ENCODE measurements around the gene NHLRC2.

Gene NHLRC2

DNA sequence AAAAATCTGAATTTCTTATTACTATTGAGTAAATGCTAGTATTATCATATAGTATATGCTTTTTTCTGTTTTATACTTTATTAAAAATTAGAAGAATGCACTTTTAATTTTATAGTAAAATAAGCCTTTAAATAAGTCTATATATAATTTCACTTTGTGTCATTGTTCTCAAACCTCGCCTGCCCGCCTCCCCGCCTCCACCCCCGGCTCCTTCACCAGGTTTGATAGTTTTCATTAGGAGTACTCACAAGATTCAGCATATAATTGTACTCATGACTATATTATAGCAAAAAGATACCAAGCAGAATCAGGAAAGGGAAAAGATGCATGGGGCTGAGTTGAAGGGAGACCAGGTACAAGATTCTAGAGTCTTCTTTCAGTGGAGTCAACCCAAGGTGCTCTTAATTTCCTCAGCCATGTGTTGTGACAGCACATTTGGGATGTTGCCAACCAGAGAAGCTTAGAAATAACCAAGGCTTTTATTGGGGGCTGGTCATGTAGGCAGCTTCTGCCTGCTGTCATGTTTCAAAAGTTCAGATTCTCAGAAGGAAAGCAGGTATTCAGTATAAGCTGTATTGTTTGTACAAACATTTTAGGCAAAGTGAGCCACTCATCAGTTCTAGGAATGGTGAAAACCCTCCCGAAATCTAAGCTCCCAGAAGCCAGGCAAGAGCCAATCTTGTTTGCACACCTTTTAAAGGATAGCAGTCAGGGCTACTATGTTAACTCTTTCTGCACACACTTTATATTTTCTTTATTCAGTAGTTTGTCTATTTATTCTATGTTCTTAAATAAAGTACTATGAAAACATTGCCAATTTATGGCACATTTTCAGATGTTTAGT lies 12.3 kb downstream of the NHLRC2 start:
- no peak for DNase-seq

- DNase-seq: no peak
Observed at GRCh38 chr10:113867904-113868303, 13.4 kb downstream of the NHLRC2 start.

- DNase-seq: no peak
Observed at GRCh38 chr10:113869789-113870188, 15.3 kb downstream of the NHLRC2 start.

DNA sequence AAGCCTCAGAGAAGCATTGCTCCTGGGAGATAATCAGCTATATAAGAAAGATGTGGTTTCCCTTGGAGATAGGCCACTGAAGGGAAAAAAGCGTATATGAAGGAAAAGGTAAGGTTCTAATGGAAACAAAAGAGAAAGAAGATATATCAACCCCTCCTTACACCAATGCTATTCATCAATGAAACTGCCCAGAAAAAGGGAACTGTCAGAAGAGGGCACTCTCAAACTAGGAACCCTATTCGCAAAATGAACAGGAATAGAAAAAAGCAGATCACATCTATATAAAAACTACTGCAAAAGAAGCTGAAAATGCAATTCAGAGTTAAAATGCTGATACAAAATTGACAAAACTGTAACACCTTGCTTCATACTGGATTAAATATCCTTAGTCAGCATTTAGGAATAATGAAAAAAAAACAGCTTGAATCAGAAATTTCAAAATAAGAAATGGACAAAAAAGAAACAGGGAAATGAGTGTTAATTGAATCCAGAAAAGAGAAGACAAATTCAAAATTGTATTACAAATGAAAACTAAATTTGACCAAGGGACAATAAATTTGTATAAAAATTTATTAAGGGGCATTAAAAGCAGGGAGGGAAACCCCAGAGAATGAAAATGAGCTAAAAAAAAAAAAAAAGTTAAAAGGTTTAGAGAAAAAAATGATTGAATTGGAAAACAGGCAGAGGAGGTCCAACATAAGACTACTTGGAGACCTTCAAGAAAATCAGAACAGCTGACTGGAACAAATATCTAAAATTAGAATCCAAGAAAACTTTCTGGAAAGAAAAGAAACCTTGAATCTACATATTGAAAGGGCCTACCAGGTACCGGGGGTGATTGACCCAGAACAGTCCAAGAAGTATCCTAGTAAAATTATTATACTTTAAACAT lies 17.9 kb downstream of the NHLRC2 start:
- DNase-seq: no peak

GRCh38 chr10:113875212-113875611 lies 20.8 kb downstream of the NHLRC2 start:
- no peak for DNase-seq

GRCh38 chr10:113876461-113876860 lies 22.0 kb downstream of the NHLRC2 start:
- no peak for DNase-seq

DNA sequence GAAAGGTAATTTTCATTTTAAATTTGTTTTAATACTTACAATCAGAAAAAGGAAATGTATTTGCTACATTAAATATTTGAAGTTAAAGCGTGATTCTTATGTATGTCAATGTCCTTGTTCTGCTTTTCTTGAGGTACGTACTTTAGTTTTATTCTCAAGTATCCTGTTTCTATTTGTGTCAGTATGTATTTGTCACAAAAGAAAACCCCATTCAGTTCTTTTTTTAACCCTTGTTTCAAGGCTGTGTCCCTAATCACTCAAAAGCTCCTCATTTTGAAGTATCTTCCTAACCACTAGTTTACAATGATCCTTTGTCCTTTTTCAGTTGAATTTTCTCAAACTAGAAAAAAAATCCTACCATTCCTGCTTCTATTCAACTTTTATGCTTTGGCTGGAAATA lies 25.2 kb downstream of the NHLRC2 start:
- DNase-seq: no peak

- DNase-seq: no peak
Observed at GRCh38 chr10:113880236-113880635, 25.8 kb downstream of the NHLRC2 start.

DNA sequence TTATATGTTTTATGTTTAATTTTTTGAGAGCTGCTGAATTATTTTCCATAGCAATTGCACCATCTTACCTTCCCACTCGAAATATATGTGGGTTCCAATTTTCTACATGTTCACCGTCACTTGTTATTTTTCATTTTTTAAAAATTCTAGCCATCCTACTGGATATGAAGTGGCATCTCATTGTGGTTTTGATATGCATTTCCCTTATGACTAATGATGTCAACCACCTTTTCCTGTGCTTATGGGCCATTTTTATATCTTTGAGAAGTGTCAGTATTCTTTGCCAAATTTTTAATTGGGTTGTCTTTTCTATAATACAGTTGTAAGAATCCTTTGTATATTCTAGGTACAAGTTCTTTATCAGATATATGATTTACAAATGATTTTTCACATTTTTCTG lies 27.8 kb downstream of the NHLRC2 start:
- no peak for DNase-seq

GRCh38 chr10:113889911-113890310 lies 35.5 kb downstream of the NHLRC2 start:
- no peak for DNase-seq

DNA sequence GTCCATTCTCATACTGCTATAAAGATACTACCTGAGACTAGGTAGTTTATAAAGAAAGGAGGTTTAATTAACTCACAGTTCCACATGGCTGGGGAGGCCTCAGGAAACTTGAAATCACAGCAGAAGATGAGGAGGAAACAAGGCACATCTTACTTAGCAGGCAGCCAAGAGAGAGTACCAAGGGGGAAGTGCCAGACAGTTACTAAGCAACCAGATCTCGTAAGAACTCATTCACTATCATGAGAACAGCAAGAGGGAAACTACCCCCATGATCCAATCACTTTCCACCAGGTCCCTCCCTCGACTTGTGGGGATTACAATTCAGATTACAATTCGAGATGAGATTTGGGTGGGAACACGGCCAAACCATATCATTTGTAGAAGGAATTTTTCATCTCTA lies 36.3 kb downstream of the NHLRC2 start:
- no peak for DNase-seq

DNA sequence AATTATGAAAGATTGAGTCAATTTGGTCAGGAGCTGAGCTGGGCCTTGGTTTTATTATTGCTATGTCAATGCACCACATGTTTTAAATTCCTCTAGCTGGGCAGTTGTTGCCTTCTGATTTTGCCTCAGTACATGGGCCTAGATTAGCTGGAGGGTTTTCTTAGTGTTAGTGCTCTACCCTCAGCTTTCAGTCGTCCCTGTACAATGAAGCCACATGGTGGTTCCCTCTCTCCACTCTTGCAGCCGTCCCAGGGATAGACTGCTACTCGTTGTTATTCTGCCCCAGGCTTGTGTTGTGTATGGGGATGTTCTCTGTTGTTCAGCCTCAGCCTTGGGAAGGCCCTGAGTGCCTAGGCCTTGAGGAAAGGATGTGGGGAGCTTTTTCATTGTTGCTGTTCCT lies 37.0 kb downstream of the NHLRC2 start:
- DNase-seq: no peak

DNA sequence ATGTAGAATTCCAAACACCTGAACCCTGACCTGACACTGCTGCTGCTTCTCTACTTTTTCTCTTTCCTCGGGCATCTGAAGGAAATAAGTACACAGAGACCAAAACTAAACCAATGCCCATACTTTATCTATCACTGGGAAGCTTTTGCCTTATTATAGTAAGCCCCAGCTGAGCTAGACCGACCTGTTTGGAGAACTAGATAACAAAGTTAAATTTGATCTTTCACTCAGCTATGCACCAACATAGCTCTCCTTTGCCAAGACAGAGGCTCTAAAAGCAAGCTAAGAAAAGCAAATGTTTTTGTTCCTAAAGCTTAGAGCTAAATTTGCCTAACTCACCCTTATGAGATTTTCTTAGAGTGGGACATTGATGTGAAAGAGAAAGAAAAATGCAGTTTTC lies 39.1 kb downstream of the NHLRC2 start:
- no peak for DNase-seq

GRCh38 chr10:113894581-113894980 lies 40.1 kb downstream of the NHLRC2 start:
- no peak for DNase-seq

GRCh38 chr10:113895018-113895417 lies 40.6 kb downstream of the NHLRC2 start:
- no peak for DNase-seq

- no peak for DNase-seq
Observed at GRCh38 chr10:113897693-113898618, 43.5 kb downstream of the NHLRC2 start.

DNA sequence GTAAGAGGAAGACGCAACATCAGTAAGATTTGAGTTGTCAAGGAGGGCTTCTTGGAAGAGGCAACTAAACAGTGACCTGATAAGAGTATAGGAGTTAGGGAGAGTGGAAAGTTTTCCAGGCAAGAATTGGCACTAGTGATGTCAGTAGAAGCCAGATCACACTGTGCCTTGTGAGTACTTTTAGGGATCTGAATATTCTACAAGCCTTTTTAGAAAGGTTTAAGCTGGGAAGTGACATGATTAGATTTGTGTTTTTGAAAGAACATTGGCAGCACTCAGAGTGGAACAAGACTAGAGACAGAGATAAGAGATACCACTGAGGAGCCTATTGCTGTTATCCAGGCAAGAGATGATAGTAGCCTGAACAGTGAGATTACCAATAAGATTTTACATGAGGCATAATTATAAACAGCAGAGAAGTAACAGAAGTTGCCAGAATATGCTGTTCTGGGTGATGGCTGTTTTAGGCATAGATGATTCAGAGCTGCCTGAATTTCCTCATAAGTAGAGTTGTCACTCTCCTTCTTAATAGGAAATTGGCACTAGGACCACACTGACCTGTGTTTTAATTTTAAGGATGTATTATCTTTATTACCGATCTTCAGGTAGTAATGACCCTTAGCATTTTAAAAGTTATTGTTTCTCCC lies 45.6 kb downstream of the NHLRC2 start:
- no peak for DNase-seq

DNA sequence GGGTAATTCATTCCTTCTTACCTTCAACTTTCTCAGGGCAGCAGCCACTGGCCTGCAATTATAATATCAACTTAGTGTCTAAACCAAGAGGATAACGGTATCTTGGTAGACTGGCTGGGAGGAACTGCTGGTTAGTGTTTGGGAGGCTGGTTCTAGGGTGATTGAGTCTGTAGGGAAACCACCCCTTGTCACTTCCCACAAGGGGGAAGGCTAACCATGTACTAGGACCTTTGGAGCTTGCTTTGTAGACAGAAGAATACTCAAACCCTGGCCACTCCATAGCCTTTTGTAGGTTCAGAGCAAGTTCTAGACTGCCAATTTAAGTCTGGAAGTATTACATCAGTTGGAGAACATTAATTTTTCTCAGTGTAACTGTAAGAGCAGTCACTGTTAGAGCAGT lies 51.3 kb downstream of the NHLRC2 start:
- no peak for DNase-seq

DNA sequence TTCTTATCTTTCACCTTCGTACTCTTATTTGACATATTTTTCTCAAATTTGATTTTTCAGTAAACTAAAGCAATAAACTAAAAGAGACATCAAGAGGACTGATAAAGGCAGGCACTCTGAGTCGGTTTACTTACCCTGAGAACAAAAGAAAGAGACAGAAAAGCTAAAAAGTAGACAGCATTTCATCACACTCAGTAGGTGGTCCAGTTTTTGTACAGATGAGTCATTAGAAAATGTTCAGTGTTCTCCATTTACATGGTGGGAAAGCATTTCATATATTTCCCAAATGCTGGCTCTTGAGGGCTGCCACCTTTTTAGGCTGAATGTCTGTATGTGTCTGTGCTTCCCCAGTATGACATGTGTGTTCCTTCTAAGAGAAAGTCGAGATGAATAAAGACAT lies 52.7 kb downstream of the NHLRC2 start:
- DNase-seq: no peak

GRCh38 chr10:113908236-113908635 lies 53.8 kb downstream of the NHLRC2 start:
- no peak for DNase-seq

DNA sequence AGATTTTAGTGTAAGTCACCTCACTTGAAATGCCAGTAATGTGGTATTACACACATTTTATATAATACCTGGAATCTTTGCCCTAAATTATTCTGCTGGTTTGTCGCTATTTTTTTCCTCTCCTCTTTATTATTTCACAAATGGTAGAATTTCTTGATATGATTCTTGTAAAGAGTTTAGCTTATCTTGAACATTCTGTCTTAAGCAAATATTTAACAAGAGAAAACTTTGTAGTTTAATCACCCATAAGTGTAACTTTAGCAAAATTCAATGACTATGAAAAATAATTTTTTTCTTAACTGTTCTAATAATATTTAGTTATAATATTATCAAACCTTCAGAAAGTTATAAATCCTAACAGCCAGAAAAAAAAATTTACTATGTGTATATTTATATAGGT lies 56.7 kb downstream of the NHLRC2 start:
- no peak for DNase-seq

GRCh38 chr10:113911839-113912238 lies 57.4 kb downstream of the NHLRC2 start:
- no peak for DNase-seq
